NB4 (cell line): ENCODE data around the gene SEZ6.

Experiments
- CTCF ChIP-seq: IDR thresholded peaks from one replicate; pipeline ENCODE4 v1.5.1; 2012; ENCODE audit warnings: low read depth, low read length
- MAX ChIP-seq: IDR thresholded peaks from 2 replicates; pipeline ENCODE4 v1.6.1; 2011; ENCODE audit warnings: low read depth, low read length
- POLR2A ChIP-seq: IDR thresholded peaks from 2 replicates; pipeline ENCODE4 v1.6.1; 2011; ENCODE audit warnings: mild to moderate bottlenecking; ENCODE audit not compliant: insufficient read length; ENCODE audit errors: extremely low read depth

- no peak for TF ChIP-seq CTCF
- no peak for TF ChIP-seq POLR2A
- no peak for TF ChIP-seq MAX
Measured at GRCh38 chr17:28908640-28909167, 97.1 kb downstream of the SEZ6 start.
